Ishikawa (cell line): ENCODE measurements around the gene ADA.

Source experiments
- CEBPB ChIP-seq: IDR thresholded peaks from 2 replicates; pipeline ENCODE4 v1.6.1; 2012
- CREB1 ChIP-seq: IDR thresholded peaks from 2 replicates; pipeline ENCODE4 v1.6.1; 2012; ENCODE audit warnings: low read depth
- EGR1 ChIP-seq: IDR thresholded peaks from 2 replicates; pipeline ENCODE4 v1.6.1; 2012
- EP300 ChIP-seq: IDR thresholded peaks from 2 replicates; pipeline ENCODE4 v1.6.1; 2012; ENCODE audit warnings: borderline replicate concordance
- FOXM1 ChIP-seq: IDR thresholded peaks from 2 replicates; pipeline ENCODE4 v1.6.1; 2012; ENCODE audit warnings: low read depth, borderline replicate concordance
- MAX ChIP-seq: IDR thresholded peaks from 2 replicates; pipeline ENCODE4 v1.6.1; 2012
- NFIC ChIP-seq: IDR thresholded peaks from 2 replicates; pipeline ENCODE4 v1.6.1; 2012
- RAD21 ChIP-seq: IDR thresholded peaks from 2 replicates; pipeline ENCODE4 v1.6.1; 2012; ENCODE audit warnings: low read depth
- REST ChIP-seq: IDR thresholded peaks from 2 replicates; pipeline ENCODE4 v1.6.1; 2012; ENCODE audit warnings: low read depth, mild to moderate bottlenecking
- TAF1 ChIP-seq: IDR thresholded peaks from 2 replicates; pipeline ENCODE4 v1.6.1; 2012; ENCODE audit warnings: low read depth, mild to moderate bottlenecking
- TCF12 ChIP-seq: IDR thresholded peaks from 2 replicates; pipeline ENCODE4 v1.6.1; 2012; ENCODE audit warnings: low read depth
- TEAD4 ChIP-seq: IDR thresholded peaks from 2 replicates; pipeline ENCODE4 v1.6.1; 2012
- YY1 ChIP-seq: IDR thresholded peaks from 2 replicates; pipeline ENCODE4 v1.6.1; 2012; ENCODE audit warnings: low read depth
- ZBTB7A ChIP-seq: IDR thresholded peaks from 2 replicates; pipeline ENCODE4 v1.6.1; 2012; ENCODE audit warnings: low read depth
- TF ChIP-seq, protein P1 (sequence below): IDR thresholded peaks from 2 replicates; pipeline ENCODE4 v1.6.1; 2012

Gene ADA

GRCh38 chr20:44683263-44684046 lies 32.0 kb upstream of the ADA start:
- peak; percentile 46; the same call in 1 of the 2 replicates for TF ChIP-seq CEBPB
- TF ChIP-seq FOXM1: no peak
- peak; percentile 55 for TF ChIP-seq RAD21
- peak; percentile 64 for TF ChIP-seq YY1

GRCh38 chr20:44681796-44682566 lies 30.5 kb upstream of the ADA start:
- no peak for TF ChIP-seq ZBTB7A
- TF ChIP-seq MAX: no peak
- TF ChIP-seq REST: no peak
- TF ChIP-seq RAD21: no peak
- TF ChIP-seq CREB1: no peak
- no peak for TF ChIP-seq EGR1
- TF ChIP-seq, protein P1, sequence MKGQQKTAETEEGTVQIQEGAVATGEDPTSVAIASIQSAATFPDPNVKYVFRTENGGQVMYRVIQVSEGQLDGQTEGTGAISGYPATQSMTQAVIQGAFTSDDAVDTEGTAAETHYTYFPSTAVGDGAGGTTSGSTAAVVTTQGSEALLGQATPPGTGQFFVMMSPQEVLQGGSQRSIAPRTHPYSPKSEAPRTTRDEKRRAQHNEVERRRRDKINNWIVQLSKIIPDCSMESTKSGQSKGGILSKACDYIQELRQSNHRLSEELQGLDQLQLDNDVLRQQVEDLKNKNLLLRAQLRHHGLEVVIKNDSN: no peak
- TF ChIP-seq TEAD4: no peak
- TF ChIP-seq CEBPB: no peak
- TF ChIP-seq YY1: no peak
- no peak for TF ChIP-seq TAF1
- no peak for TF ChIP-seq NFIC
- TF ChIP-seq EP300: no peak
- no peak for TF ChIP-seq TCF12
- no peak for TF ChIP-seq FOXM1

GRCh38 chr20:44678990-44679611 lies 27.6 kb upstream of the ADA start:
- no peak for TF ChIP-seq NFIC

GRCh38 chr20:44678242-44678641 lies 26.7 kb upstream of the ADA start:
- TF ChIP-seq CEBPB (no peak), TAF1 (no peak), MAX (no peak), RAD21 (no peak), EGR1 (no peak), TEAD4 (no peak), EP300 (no peak)
- TF ChIP-seq, protein P1: no peak

DNA sequence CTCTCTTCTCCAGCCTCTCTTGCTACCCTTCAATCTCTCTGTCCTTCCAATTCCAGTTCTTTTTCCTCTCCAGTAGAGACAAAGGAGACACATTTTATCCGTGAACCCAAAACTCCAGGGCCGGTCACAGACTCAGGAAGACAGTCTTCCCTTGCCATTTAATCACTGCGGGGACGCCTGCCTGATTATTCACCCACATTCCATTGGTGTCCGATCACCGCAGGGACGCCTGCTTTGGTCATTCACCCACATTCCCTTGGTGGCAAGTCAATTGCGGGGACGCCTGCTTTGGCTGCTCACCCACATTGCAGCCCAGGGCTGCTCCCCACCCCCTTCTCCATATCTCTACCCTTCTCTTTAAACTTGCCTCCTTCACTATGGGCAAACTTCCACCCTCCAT lies 19.4 kb upstream of the ADA start:
- 0 out of 2 replicates have a peak, but pooled peaks have one; percentile 39 for TF ChIP-seq TEAD4

DNA sequence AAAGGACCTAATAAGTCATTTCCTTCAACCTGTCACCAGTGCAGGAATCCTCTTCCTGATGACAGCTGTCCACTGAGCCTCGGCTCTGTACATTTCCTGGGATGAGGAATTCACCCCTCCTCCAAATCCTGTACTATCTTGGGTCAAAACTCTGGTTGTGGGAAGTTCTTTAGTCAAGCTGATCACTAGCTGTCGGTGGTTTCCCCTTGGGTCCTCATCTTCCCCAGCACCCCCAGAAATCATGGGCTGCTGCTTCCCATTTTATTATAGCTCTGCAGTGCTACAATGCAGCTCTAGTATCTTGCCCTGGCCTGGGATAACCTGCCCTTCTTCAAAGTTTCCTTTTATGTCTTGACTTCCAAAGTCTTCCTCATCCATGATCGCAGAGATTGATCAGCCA lies 14.6 kb upstream of the ADA start:
- TF ChIP-seq RAD21 (no peak), EP300 (no peak), TCF12 (no peak), ZBTB7A (no peak), TAF1 (no peak), REST (no peak)
